IMR-90 (cell line): Measurements from ENCODE around the gene RAB40C. TPM values are rescaled to one million over a fixed set of nuclear protein-coding genes. Genes with fewer than 3 reads are reported as not detected.

Experiments
- ATAC-seq: fragments of 200-7000 bp; cut with Tn5 transposase; 2 replicates; pipeline ENCODE4 v1.9.1; 2020; ENCODE audit warnings: low read depth, mild to moderate bottlenecking, moderate library complexity
- BruUV-seq: library from RNA; stranded (reverse); fragments of 400-500 nt; replicated peaks from 2 replicates; lab custom pipeline; 2021; lab: Mats Ljungman, UMichigan
- CTCF ChIA-PET: fragments of 300-600 bp; formaldehyde crosslinking; extraction: SDS; loops from one replicate; lab custom pipeline; 2021; ENCODE audit warnings: antibody characterized with exemption; lab: Yijun Ruan, JAX
- POLR2A ChIA-PET: fragments of 300-600 bp; sonication (Branson Sonifier 250); formaldehyde crosslinking; loops from one replicate; lab custom pipeline; 2022; ENCODE audit warnings: antibody characterized with exemption; ENCODE audit not compliant: unreplicated experiment; lab: Charles Lee
- DNase-seq: peaks from one replicate; pipeline ENCODE4 v3.0.0; 2013
- H2AFZ ChIP-seq: replicated peaks from 2 replicates; pipeline ENCODE3; 2013; ENCODE audit warnings: low read length, mild to moderate bottlenecking; ENCODE audit not compliant: poor library complexity
- H2AK5ac ChIP-seq: 2 replicates; pipeline ENCODE4 v1.6.1; 2013; ENCODE audit warnings: low read depth, low read length, inconsistent platforms
- H2AK9ac ChIP-seq: replicated peaks from 2 replicates; pipeline ENCODE3; 2013; ENCODE audit warnings: mild to moderate bottlenecking, low read depth, low read length, moderate library complexity; ENCODE audit not compliant: poor library complexity
- H2BK120ac ChIP-seq: 2 replicates; pipeline ENCODE4 v1.6.1; 2013; ENCODE audit warnings: low read depth, low read length, inconsistent platforms
- H2BK15ac ChIP-seq: 3 replicates; pipeline ENCODE4 v1.6.1; 2013; ENCODE audit warnings: low read depth, low read length, inconsistent platforms
- H2BK20ac ChIP-seq: 2 replicates; pipeline ENCODE4 v1.6.1; 2013; ENCODE audit warnings: low read depth, mild to moderate bottlenecking, inconsistent platforms, low read length, moderate library complexity
- H2BK5ac ChIP-seq: 2 replicates; pipeline ENCODE4 v1.6.1; 2013; ENCODE audit warnings: mild to moderate bottlenecking, low read depth, low read length, inconsistent platforms; ENCODE audit not compliant: poor library complexity, severe bottlenecking
- H3K14ac ChIP-seq: replicated peaks from 2 replicates; pipeline ENCODE4 v1.6.1; 2013; ENCODE audit warnings: low read depth, low read length, inconsistent platforms
- H3K18ac ChIP-seq: 2 replicates; pipeline ENCODE4 v1.6.1; 2013; ENCODE audit warnings: low read depth, low read length, control low read depth
- H3K23ac ChIP-seq: 2 replicates; pipeline ENCODE4 v1.6.1; 2013; ENCODE audit warnings: low read depth, low read length, inconsistent platforms
- H3K27ac ChIP-seq: 2 replicates; pipeline ENCODE4 v1.5.1; 2013; ENCODE audit warnings: mild to moderate bottlenecking, control low read depth, low read length; ENCODE audit not compliant: insufficient read depth
- H3K27me3 ChIP-seq: 2 replicates; pipeline ENCODE4 v1.6.1; 2013; ENCODE audit warnings: low read length; ENCODE audit not compliant: control insufficient read depth, insufficient read depth
- H3K36me3 ChIP-seq: 2 replicates; pipeline ENCODE4 v1.6.1; 2013; ENCODE audit warnings: low read length, mixed read lengths; ENCODE audit not compliant: control insufficient read depth, insufficient read depth
- H3K4ac ChIP-seq: 2 replicates; pipeline ENCODE4 v1.6.1; 2013; ENCODE audit warnings: low read depth, low read length, inconsistent platforms
- H3K4me1 ChIP-seq: 2 replicates; pipeline ENCODE4 v1.6.1; 2013; ENCODE audit warnings: low read length, mixed read lengths; ENCODE audit not compliant: control insufficient read depth, insufficient read depth
- H3K4me2 ChIP-seq: 2 replicates; pipeline ENCODE4 v1.6.1; 2013; ENCODE audit warnings: low read depth, mild to moderate bottlenecking, control low read depth, low read length, moderate library complexity
- H3K4me3 ChIP-seq: 2 replicates; pipeline ENCODE4 v1.5.1; 2013; ENCODE audit warnings: low read depth, mild to moderate bottlenecking, control low read depth, low read length, moderate library complexity; ENCODE audit not compliant: insufficient read depth
- H3K56ac ChIP-seq: 2 replicates; pipeline ENCODE4 v1.6.1; 2013; ENCODE audit warnings: low read length, inconsistent platforms; ENCODE audit not compliant: insufficient read depth; ENCODE audit errors: extremely low read depth
- H3K79me1 ChIP-seq, 2 experiments: 2 replicates each; pipeline ENCODE4 v1.6.1; 2013; ENCODE audit warnings: low read length in 2 of 2, inconsistent platforms in 1 of 2, low read depth in 1 of 2
- H3K9ac ChIP-seq: 2 replicates; pipeline ENCODE4 v1.6.1; 2013; ENCODE audit warnings: low read depth, low read length, control low read depth
- H3K9me1 ChIP-seq: 2 replicates; pipeline ENCODE4 v1.6.1; 2013; ENCODE audit warnings: low read length, inconsistent platforms; ENCODE audit not compliant: insufficient read depth
- H3K9me3 ChIP-seq: 2 replicates; pipeline ENCODE4 v1.6.1; 2013; ENCODE audit warnings: low read length; ENCODE audit not compliant: control insufficient read depth, insufficient read depth
- H4K20me1 ChIP-seq: 2 replicates; pipeline ENCODE4 v1.6.1; 2013; ENCODE audit warnings: low read length, inconsistent platforms; ENCODE audit not compliant: insufficient read depth
- H4K5ac ChIP-seq: 2 replicates; pipeline ENCODE4 v1.6.1; 2013; ENCODE audit warnings: mild to moderate bottlenecking, low read depth, low read length, control low read depth
- H4K8ac ChIP-seq, 2 experiments: 2 replicates each; pipeline ENCODE4 v1.6.1; 2013; ENCODE audit warnings: low read depth in 2 of 2, low read length in 2 of 2, control low read depth in 1 of 2, inconsistent platforms in 1 of 2
- H4K91ac ChIP-seq: 2 replicates; pipeline ENCODE4 v1.6.1; 2013; ENCODE audit warnings: low read depth, low read length, inconsistent platforms; ENCODE audit not compliant: insufficient read depth
- CEBPB ChIP-seq: IDR thresholded peaks from 2 replicates; pipeline ENCODE4 v1.6.1; 2012; ENCODE audit warnings: low read depth, low read length, improper control_type of control experiment
- CHD1 ChIP-seq: IDR thresholded peaks from 2 replicates; pipeline ENCODE4 v1.6.1; 2012; ENCODE audit warnings: low read depth, low read length, improper control_type of control experiment
- FOS ChIP-seq: fragments of 150-350 bp; IDR thresholded peaks from 2 replicates; pipeline ENCODE4 v1.6.1; 2016; ENCODE audit warnings: low read depth, low read length
- MAFK ChIP-seq: IDR thresholded peaks from 2 replicates; pipeline ENCODE4 v1.6.1; 2012; ENCODE audit warnings: low read depth, low read length, improper control_type of control experiment
- MAZ ChIP-seq: IDR thresholded peaks from 2 replicates; pipeline ENCODE4 v1.6.1; 2012; ENCODE audit warnings: low read depth, mild to moderate bottlenecking, low read length, improper control_type of control experiment, moderate library complexity, borderline replicate concordance
- POLR2A ChIP-seq: IDR thresholded peaks from 2 replicates; pipeline ENCODE4 v1.6.1; 2012; ENCODE audit warnings: mild to moderate bottlenecking, low read depth, low read length
- RCOR1 ChIP-seq: IDR thresholded peaks from 2 replicates; pipeline ENCODE4 v1.6.1; 2012; ENCODE audit warnings: mild to moderate bottlenecking, low read length, improper control_type of control experiment; ENCODE audit not compliant: insufficient replicate concordance
- RFX5 ChIP-seq: IDR thresholded peaks from 2 replicates; pipeline ENCODE4 v1.8.0; 2012; ENCODE audit warnings: low read depth, mild to moderate bottlenecking, low read length, moderate library complexity
- SMC3 ChIP-seq: fragments of 150-350 bp; IDR thresholded peaks from 2 replicates; pipeline ENCODE4 v1.6.1; 2016; ENCODE audit warnings: low read depth, mild to moderate bottlenecking, antibody characterized with exemption, low read length, moderate library complexity
- USF2 ChIP-seq: fragments of 150-350 bp; IDR thresholded peaks from 2 replicates; pipeline ENCODE4 v1.6.1; 2017; ENCODE audit warnings: mild to moderate bottlenecking, antibody characterized with exemption, low read length, low read depth
- WGBS, 2 experiments: methylation state at CpG; one replicate each; pipeline versions ENCODE4 v1.1.5 to v1.1.7; 2013; ENCODE audit warnings: missing lambda C conversion rate in 2 of 2; ENCODE audit not compliant: insufficient read length in 1 of 2; ENCODE audit errors: extremely low coverage in 2 of 2; 5-methylcytosine and 5-hydroxymethylcytosine counted together
- dilution Hi-C: fragments of 300-500 bp; cut with HindIII; formaldehyde crosslinking; loops from one replicate; pipeline ENCODE4 v1.14.3; 2018; ENCODE audit warnings: low sequenced_read_pairs; ENCODE audit not compliant: unreplicated experiment
- in situ Hi-C: fragments of 300-500 bp; cut with MboI; formaldehyde crosslinking; loops from 3 replicates; pipeline ENCODE4 v1.14.3; 2019; ENCODE audit warnings: low sequenced_read_pairs, inconsistent platforms, mixed read lengths
- intact Hi-C: fragments of 100-400 bp; cut with micrococcal nuclease; formaldehyde crosslinking; loops from 2 replicates; pipeline ENCODE4 v1.10.0; 2022
- polyA plus RNA-seq, 3 experiments: library from polyadenylated mRNA; depleted of rRNA; stranded (reverse); fragments of >200 nt; gene quantifications; 2 replicates each; pipeline ENCODE4 v1.2.3, GENCODE V29; 2012; ENCODE audit warnings: low replicate concordance in 1 of 3
- total RNA-seq: library from RNA; depleted of rRNA; stranded (reverse); fragments of >200 nt; gene quantifications from 2 replicates; pipeline ENCODE4 v1.2.3, GENCODE V29; 2012
- TF ChIP-seq, protein P1 (sequence below): conservative IDR thresholded peaks from 2 replicates; pipeline ENCODE4 v1.5.1; 2012; ENCODE audit warnings: mild to moderate bottlenecking, low read depth, low read length, improper control_type of control experiment
- TF ChIP-seq, protein P2 (sequence below): fragments of 150-350 bp; IDR thresholded peaks from 2 replicates; pipeline ENCODE4 v1.6.1; 2016; ENCODE audit warnings: low read depth, mild to moderate bottlenecking, low read length, moderate library complexity, borderline replicate concordance

RAB40C gene
- total and polyA plus RNA-seq, 2 of the 4 experiments (the other 2 are of a cell fraction), result 6.8 to 13.7 TPM

GRCh38 chr16:555528-556473 is 34.1 kb upstream of the RAB40C start:
- TF ChIP-seq CEBPB (no peak), RFX5 (no peak), USF2 (no peak), POLR2A (no peak), MAZ (no peak), SMC3 (no peak), MAFK (no peak), CHD1 (no peak), RCOR1 (no peak), FOS (no peak)
- TF ChIP-seq, protein P1, sequence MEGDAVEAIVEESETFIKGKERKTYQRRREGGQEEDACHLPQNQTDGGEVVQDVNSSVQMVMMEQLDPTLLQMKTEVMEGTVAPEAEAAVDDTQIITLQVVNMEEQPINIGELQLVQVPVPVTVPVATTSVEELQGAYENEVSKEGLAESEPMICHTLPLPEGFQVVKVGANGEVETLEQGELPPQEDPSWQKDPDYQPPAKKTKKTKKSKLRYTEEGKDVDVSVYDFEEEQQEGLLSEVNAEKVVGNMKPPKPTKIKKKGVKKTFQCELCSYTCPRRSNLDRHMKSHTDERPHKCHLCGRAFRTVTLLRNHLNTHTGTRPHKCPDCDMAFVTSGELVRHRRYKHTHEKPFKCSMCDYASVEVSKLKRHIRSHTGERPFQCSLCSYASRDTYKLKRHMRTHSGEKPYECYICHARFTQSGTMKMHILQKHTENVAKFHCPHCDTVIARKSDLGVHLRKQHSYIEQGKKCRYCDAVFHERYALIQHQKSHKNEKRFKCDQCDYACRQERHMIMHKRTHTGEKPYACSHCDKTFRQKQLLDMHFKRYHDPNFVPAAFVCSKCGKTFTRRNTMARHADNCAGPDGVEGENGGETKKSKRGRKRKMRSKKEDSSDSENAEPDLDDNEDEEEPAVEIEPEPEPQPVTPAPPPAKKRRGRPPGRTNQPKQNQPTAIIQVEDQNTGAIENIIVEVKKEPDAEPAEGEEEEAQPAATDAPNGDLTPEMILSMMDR, result no peak
- TF ChIP-seq, protein P2, sequence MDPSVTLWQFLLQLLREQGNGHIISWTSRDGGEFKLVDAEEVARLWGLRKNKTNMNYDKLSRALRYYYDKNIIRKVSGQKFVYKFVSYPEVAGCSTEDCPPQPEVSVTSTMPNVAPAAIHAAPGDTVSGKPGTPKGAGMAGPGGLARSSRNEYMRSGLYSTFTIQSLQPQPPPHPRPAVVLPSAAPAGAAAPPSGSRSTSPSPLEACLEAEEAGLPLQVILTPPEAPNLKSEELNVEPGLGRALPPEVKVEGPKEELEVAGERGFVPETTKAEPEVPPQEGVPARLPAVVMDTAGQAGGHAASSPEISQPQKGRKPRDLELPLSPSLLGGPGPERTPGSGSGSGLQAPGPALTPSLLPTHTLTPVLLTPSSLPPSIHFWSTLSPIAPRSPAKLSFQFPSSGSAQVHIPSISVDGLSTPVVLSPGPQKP, result no peak
- Histone ChIP-seq H4K91ac (no peak overlapping the region), H3K36me3 (peaks cover 14% of the 10 kb centered on the region), H3K18ac (no peak overlapping the region), H2BK120ac (no peak overlapping the region), H3K27me3 (peaks cover 29% of the 10 kb centered on the region), H3K4me1 (0 out of 2 replicates have a peak, but pooled peaks cover 3% of the 10 kb centered on the region), H3K56ac (no peak overlapping the region), H2AK9ac (peak overlapping the region; percentile 70), H3K9ac (no peak overlapping the region), H3K4ac (no peak overlapping the region), H4K5ac (no peak overlapping the region), H2BK5ac (no peak overlapping the region), H3K23ac (no peak overlapping the region), H4K20me1 (0 out of 2 replicates have a peak, but pooled peaks cover 9% of the 10 kb centered on the region), H3K79me1 (no peaks in the 10 kb centered on the region; a peak in 1 of 4 replicates), H4K8ac (no peak overlapping the region), H2AK5ac (no peak overlapping the region), H2BK20ac (no peak overlapping the region), H2BK15ac (no peak overlapping the region), H3K14ac (no peak overlapping the region), H3K9me1 (no peaks in the 10 kb centered on the region), H3K27ac (no peak overlapping the region), H3K9me3 (no peaks in the 10 kb centered on the region), H2AFZ (no peak overlapping the region), H3K4me2 (no peak overlapping the region), H3K4me3 (no peak overlapping the region)
- POLR2A ChIA-PET, result no interaction called here
- no peak for DNase-seq
- no peak for ATAC-seq
- in situ Hi-C loops, result no loop called here
- intact Hi-C loops, result no loop called here
- CTCF ChIA-PET, result no interaction called here
- dilution Hi-C loops, result no loop called here
- WGBS, 2 experiments, result 90% methylated on average over 11 of the region's 32 CpGs; no CpG with 5 or more reads in 1 of the 2 experiments
- BruUV-seq, result no TSS peak
